Ectodermal cell (in vitro differentiated cells): Measurements from ENCODE around the gene CUX1.
"Not testable (repeated sequence)": the region's sequence is repeated elsewhere in the genome, so short reads cannot be mapped to it uniquely, and the experiment has no call there.

Experiments
- H3K27ac ChIP-seq: 2 replicates; pipeline ENCODE4 v1.7.0; 2013; ENCODE audit warnings: mild to moderate bottlenecking, low read depth, low read length; ENCODE audit not compliant: insufficient read depth, poor library complexity, severe bottlenecking
- H3K27me3 ChIP-seq: 2 replicates; pipeline ENCODE4 v1.7.0; 2013; ENCODE audit warnings: mild to moderate bottlenecking, low read length; ENCODE audit not compliant: insufficient read depth, control insufficient read depth, poor library complexity, severe bottlenecking
- H3K36me3 ChIP-seq: one replicate; pipeline ENCODE4 v1.7.0; 2013; ENCODE audit warnings: low read length; ENCODE audit not compliant: control insufficient read depth, insufficient read depth
- H3K4me1 ChIP-seq: one replicate; pipeline ENCODE4 v1.7.0; 2013; ENCODE audit warnings: low read length; ENCODE audit not compliant: control insufficient read depth, insufficient read depth
- H3K4me3 ChIP-seq: 2 replicates; pipeline ENCODE4 v1.7.0; 2013; ENCODE audit warnings: low read depth, low read length, control low read depth; ENCODE audit not compliant: insufficient read depth
- H3K9me3 ChIP-seq: 2 replicates; pipeline ENCODE4 v1.7.0; 2013; ENCODE audit warnings: mild to moderate bottlenecking, low read length, moderate library complexity; ENCODE audit not compliant: control insufficient read depth
- WGBS, 2 experiments: methylation state at CpG; one replicate each; pipeline ENCODE4 v1.1.7; 2013; ENCODE audit warnings: missing lambda C conversion rate in 2 of 2; 5-methylcytosine and 5-hydroxymethylcytosine counted together

CUX1 gene

GRCh38 chr7:102178410-102178809 lies 361.0 kb downstream of the CUX1 start:
- Histone ChIP-seq H3K27ac (no peak overlapping the region), H3K27me3 (no peaks in the 10 kb centered on the region), H3K4me3 (no peak overlapping the region), H3K4me1 (no peaks in the 10 kb centered on the region), H3K36me3 (peaks cover 3% of the 10 kb centered on the region), H3K9me3 (no peaks in the 10 kb centered on the region)
- 95 to 97% methylated on average over 18 of the region's 18 CpGs for WGBS, 2 experiments

- H3K9me3 ChIP-seq: no peaks in the 10 kb centered on the region
- no peak overlapping the region for H3K4me3 ChIP-seq
- 91 to 93% methylated on average over 9 of the region's 10 CpGs for WGBS, 2 experiments
- H3K4me1 ChIP-seq: no peaks in the 10 kb centered on the region
- peaks cover 3% of the 10 kb centered on the region for H3K36me3 ChIP-seq
- no peaks in the 10 kb centered on the region for H3K27me3 ChIP-seq
- no peak overlapping the region for H3K27ac ChIP-seq
These were observed 363.3 kb downstream of the CUX1 start for GRCh38 chr7:102180727-102181126.

- Histone ChIP-seq H3K4me3 (no peak overlapping the region), H3K4me1 (no peaks in the 10 kb centered on the region), H3K27ac (no peak overlapping the region), H3K27me3 (no peaks in the 10 kb centered on the region), H3K9me3 (no peaks in the 10 kb centered on the region), H3K36me3 (peaks cover 9% of the 10 kb centered on the region)
- WGBS, 2 experiments: 98 to 99% methylated on average over 7 to 8 of the region's 8 CpGs
These were observed 364.1 kb downstream of the CUX1 start for GRCh38 chr7:102181517-102181916.

GRCh38 chr7:102182016-102182415 lies 364.6 kb downstream of the CUX1 start:
- Histone ChIP-seq H3K36me3 (peaks cover 9% of the 10 kb centered on the region), H3K4me3 (no peak overlapping the region), H3K27ac (no peak overlapping the region), H3K27me3 (no peaks in the 10 kb centered on the region), H3K9me3 (no peaks in the 10 kb centered on the region), H3K4me1 (no peaks in the 10 kb centered on the region)
- 94 to 96% methylated on average over 3 of the region's 3 CpGs for WGBS, 2 experiments

GRCh38 chr7:102183848-102184247 lies 366.4 kb downstream of the CUX1 start:
- H3K9me3 ChIP-seq, H3K4me1 ChIP-seq, H3K36me3 ChIP-seq, H3K27me3 ChIP-seq, H3K4me3 ChIP-seq, H3K27ac ChIP-seq: not testable (repeated sequence)
- WGBS, 2 experiments: 88 to 94% methylated on average over 7 of the region's 7 CpGs

- no peaks in the 10 kb centered on the region for H3K9me3 ChIP-seq
- 91 to 95% methylated on average over 4 of the region's 4 CpGs for WGBS, 2 experiments
- no peaks in the 10 kb centered on the region for H3K27me3 ChIP-seq
- no peak overlapping the region for H3K27ac ChIP-seq
- H3K4me3 ChIP-seq: no peak overlapping the region
- H3K36me3 ChIP-seq: peaks cover 9% of the 10 kb centered on the region
- no peaks in the 10 kb centered on the region for H3K4me1 ChIP-seq
These were observed 366.9 kb downstream of the CUX1 start for GRCh38 chr7:102184303-102184702.

- peaks cover 12% of the 10 kb centered on the region for H3K36me3 ChIP-seq
- 97 to 98% methylated on average over 16 of the region's 16 CpGs for WGBS, 2 experiments
- no peaks in the 10 kb centered on the region for H3K4me1 ChIP-seq
- H3K27me3 ChIP-seq: no peaks in the 10 kb centered on the region
- no peak overlapping the region for H3K27ac ChIP-seq
- no peaks in the 10 kb centered on the region for H3K9me3 ChIP-seq
- no peak overlapping the region for H3K4me3 ChIP-seq
These were observed 368.4 kb downstream of the CUX1 start for GRCh38 chr7:102185796-102186195.

GRCh38 chr7:102186306-102186705 lies 368.9 kb downstream of the CUX1 start:
- H3K4me1 ChIP-seq: no peaks in the 10 kb centered on the region
- H3K36me3 ChIP-seq: peaks cover 12% of the 10 kb centered on the region
- H3K9me3 ChIP-seq: no peaks in the 10 kb centered on the region
- no peaks in the 10 kb centered on the region for H3K27me3 ChIP-seq
- 93 to 98% methylated on average over 4 to 6 of the region's 6 CpGs for WGBS, 2 experiments
- no peak overlapping the region for H3K27ac ChIP-seq
- H3K4me3 ChIP-seq: no peak overlapping the region

GRCh38 chr7:102188746-102189145 lies 371.3 kb downstream of the CUX1 start:
- WGBS, 2 experiments: 93 to 94% methylated on average over 7 of the region's 7 CpGs
- H3K27me3 ChIP-seq: no peaks in the 10 kb centered on the region
- no peaks in the 10 kb centered on the region for H3K4me1 ChIP-seq
- no peak overlapping the region for H3K27ac ChIP-seq
- no peak overlapping the region for H3K4me3 ChIP-seq
- peaks cover 14% of the 10 kb centered on the region for H3K36me3 ChIP-seq
- no peaks in the 10 kb centered on the region for H3K9me3 ChIP-seq

GRCh38 chr7:102189756-102190155 lies 372.3 kb downstream of the CUX1 start:
- no peak overlapping the region for H3K4me3 ChIP-seq
- 92 to 94% methylated on average over 7 of the region's 7 CpGs for WGBS, 2 experiments

GRCh38 chr7:102190776-102191350 lies 373.4 kb downstream of the CUX1 start:
- H3K4me1 ChIP-seq: no peaks in the 10 kb centered on the region
- H3K36me3 ChIP-seq: peaks cover 19% of the 10 kb centered on the region
- no peaks in the 10 kb centered on the region for H3K9me3 ChIP-seq
- no peaks in the 10 kb centered on the region for H3K27me3 ChIP-seq
- no peak overlapping the region for H3K27ac ChIP-seq
- no peak overlapping the region for H3K4me3 ChIP-seq
- WGBS, 2 experiments: 72 to 74% methylated on average over 13 of the region's 13 CpGs

More at GRCh38 chr7:102189756-102190155, 372.3 kb downstream of the CUX1 start:
- no peaks in the 10 kb centered on the region for H3K4me1 ChIP-seq
- H3K9me3 ChIP-seq: no peaks in the 10 kb centered on the region
- H3K27me3 ChIP-seq: no peaks in the 10 kb centered on the region
- peaks cover 14% of the 10 kb centered on the region for H3K36me3 ChIP-seq
- H3K27ac ChIP-seq: no peak overlapping the region
